HG03575 (cell line): ENCODE results near the gene UNC93B1.
"Not testable (repeated sequence)": the region's sequence is repeated elsewhere in the genome, so short reads cannot be mapped to it uniquely, and the experiment has no call there.

ENCODE experiments used
- ATAC-seq: cut with Tn5 transposase; IDR thresholded peaks from one replicate; pipeline ENCODE4 v1.9.1; 2021; ENCODE audit not compliant: unreplicated experiment, insufficient number of reproducible peaks, low FRiP score; ENCODE audit errors: extremely low read depth

UNC93B1 gene

DNA sequence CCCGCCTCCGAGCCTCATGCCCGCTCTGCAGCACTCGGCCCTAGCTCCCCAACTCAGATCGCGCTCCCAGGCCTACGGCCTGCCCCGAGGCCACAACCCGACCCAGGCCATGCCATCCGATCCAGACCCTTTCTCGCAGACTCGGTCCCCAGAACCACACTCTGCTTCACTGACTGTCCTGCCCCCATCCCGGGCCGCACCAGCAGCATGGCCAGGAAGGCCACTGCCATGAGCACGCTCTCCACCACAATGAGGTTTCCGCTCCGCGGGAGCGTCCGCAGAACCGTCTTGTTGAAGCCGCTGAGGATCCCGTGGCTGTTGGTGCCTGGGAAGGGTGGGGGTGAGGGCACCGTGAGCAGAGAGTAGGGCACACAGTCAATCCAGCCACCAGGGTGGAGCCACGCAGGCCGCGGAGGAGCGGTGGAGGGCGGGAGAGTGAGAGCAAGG, 6.4 kb downstream of the UNC93B1 start:
- ATAC-seq = no peak

DNA sequence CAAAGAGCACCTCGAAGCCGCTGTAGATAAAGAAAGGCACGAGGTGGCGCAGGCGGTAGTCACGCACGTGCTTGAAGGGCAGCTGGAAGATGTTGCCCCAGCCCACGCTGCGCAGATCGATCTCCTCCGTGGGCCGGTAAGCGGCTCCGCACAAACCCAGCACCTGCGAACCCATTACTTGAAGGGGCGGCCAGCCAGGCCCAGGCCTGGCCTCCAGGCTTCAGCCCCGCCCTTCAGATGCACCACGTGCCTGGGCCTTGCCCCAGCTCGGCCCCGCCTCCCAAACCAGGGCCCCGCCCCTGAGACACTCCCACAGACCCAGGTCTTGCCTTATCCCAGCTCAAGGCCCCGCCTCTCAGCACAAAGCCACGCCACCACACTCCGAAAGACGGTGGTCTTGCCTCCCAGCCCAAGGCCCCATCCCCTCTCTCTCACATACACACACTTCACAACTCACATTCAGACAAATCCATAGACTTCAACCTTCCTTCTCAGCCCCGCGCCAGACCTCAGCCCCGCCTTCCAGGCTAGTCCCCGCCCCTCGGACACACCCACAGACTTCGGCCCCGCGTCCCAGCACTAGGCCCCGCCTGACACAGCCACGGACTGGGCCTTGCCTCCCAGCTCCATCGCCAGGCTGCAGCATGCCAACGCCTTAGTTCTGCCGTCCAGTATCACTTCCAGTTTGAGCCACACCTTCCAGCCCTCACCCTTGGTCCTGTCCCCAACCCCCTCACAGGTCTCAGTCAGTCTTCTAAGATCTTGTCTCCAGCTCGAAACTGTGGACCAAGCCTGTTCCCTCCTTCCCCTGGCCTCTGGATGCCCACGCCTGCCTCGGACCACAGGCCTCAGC, 7.0 kb downstream of the UNC93B1 start:
- ATAC-seq = no peak

DNA sequence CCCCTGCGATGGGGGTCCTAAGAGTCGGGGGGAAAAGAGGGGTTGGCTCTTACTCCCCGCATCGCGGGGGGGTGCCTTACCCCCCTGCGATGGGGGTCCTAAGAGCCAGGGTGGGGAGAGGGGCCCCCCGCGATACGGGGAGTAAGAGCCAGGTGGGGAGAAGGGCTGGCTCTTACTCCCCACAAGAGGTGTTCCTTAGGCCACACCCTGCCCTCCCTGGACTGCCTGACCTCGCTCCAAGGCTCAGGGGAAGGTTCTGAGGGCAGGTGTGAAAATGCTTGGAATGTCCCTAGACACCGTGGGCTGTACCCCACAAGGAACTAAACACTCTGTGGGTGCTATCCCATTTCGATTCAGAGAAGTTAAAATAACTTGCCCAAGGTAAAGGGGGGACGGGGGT, 7.8 kb downstream of the UNC93B1 start:
- ATAC-seq = no peak

- ATAC-seq = not testable (repeated sequence)
Measured at GRCh38 chr11:67995579-67995978, 8.3 kb downstream of the UNC93B1 start.

DNA sequence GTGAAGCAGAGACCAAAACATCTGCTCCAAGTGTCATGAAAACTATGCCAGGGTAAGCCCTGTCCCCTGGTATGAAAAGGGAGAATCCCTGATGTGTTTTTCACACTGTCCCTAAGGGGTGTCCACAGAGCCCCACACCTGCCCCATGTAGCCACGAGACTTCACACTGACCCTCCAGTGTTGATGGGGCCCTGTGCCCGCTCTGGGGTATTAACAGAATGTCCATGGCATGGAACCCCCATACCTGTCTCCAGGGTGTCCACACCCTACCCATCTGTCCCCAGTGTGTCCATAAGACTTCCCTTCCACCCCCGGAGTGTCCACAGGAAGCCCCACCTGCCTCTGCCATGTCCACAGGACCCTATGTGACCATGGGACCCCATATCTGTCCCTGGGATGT, 8.8 kb downstream of the UNC93B1 start:
- not testable (repeated sequence) for ATAC-seq

GRCh38 chr11:67994387-67994786, 9.5 kb downstream of the UNC93B1 start:
- not testable (repeated sequence) for ATAC-seq

GRCh38 chr11:67993821-67994220, 10.1 kb downstream of the UNC93B1 start:
- not testable (repeated sequence) for ATAC-seq

- ATAC-seq = not testable (repeated sequence)
Measured at GRCh38 chr11:67991347-67992121, 12.4 kb downstream of the UNC93B1 start.

DNA sequence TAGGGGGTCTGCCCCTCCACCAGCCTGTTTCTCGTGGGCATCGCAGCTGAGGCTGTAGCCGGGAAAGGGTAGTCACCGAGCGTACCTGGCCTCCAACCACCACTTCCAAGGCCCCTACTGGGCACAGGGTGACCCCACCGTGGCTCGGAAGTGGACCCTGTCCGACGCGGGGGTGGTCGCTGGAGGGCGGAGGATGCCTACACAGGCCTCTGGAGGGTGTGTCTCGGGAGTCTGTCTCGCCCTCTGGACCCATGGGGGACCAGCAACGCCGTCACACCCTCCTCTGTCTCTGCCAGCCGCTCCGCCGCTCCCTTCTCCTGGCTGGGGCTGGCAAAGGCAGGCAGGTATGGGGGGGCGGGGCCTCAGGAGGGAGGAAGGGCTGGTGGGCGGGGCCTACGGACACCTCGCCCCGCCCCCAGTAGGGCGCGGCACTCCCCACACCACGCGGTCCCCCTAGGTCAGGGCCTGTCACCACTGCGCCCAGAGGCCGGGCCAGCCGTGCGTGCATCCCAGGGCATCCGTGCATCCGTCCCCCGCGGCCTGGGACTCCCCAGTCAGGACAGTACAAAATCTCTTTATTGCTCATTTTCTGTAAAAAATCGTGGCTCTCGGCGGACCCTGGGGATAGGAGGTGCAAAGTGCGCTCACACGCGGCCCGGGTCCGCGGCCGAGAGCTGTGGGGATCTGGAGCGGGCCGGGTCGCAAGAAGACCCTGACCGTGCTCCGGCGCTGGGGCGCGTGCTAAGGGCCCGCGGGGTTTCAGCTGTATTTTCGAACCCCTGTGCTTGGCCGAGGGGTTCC, 13.2 kb downstream of the UNC93B1 start:
- not testable (repeated sequence) for ATAC-seq

DNA sequence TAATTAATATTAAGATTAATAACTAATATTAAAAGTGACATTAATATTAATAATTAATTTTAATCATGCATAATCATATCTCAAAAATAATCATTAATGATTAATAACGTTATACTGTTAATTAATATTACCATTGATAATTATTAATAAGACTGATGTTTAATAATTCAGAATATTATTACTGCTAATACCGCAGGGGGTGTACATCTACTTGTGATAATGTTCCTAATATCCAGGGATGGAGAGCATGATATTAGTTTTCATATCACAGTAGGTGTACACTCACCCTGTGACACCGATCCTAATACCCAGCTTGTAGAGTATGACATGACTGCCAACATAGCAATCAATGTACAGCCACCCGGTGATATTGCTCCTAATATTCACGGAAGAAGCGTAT, 18.6 kb downstream of the UNC93B1 start:
- ATAC-seq = not testable (repeated sequence)

GRCh38 chr11:67983951-67984350, 19.9 kb downstream of the UNC93B1 start:
- no peak for ATAC-seq

DNA sequence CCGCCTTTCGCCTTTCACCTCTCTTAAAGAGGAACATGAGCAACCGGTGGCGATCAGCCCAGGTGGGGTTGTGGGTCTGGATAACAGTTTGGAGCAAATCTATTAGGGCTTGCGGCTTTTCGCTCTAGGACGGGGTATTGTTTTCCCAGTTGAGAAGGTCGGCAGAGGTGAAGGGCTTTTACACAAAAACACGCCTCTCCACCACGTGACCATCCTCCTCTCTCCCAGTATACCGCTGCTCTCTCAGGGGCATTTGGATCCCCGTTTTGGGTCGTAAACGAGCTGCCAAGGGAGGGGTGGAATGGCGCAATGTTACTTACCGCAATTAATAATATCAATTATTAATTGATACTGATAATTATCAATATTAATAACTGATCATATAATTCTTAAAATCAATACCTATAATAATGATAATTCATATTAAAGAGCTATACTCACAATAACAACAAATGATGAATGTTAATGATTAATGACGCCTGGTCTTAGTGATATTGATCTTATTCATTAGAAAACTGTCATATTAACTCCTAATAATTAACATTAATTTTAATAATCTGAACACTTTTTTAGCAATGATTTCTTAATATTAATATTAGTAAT, 21.5 kb downstream of the UNC93B1 start:
- ATAC-seq = not testable (repeated sequence)

GRCh38 chr11:67981226-67981625, 22.7 kb downstream of the UNC93B1 start:
- not testable (repeated sequence) for ATAC-seq

DNA sequence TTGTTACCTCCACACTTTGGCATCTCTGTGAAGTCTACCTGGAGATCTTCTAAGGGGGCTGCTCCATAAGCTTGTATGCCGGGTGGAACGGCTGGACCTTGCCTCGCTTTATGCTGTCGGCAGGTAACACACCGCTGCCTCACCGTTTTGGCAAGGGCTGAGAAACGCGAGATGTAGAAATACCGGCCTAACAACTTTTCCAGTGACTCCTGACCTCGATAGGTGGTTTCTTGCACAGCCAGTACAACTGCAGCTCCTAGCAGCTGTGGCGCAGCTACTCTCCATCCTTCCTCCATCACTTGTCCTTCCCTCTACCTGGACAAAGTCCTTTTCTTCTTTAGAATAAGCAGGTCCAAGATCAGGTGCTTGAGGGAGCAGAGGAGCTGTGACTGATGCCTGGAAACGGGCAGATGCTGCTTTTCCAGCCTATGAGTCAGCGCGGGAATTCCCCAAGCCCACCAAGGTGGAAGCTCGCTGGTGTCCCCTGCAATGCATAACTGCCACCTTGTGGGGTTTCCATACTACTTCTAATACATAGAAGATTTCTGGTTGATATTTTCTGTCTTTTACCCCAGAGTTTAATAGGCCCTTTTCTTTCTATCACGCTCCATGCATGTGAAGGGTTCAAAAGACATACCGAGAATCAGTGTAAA, 25.0 kb downstream of the UNC93B1 start:
- ATAC-seq = not testable (repeated sequence)

GRCh38 chr11:67974746-67975145, 29.2 kb downstream of the UNC93B1 start:
- not testable (repeated sequence) for ATAC-seq

DNA sequence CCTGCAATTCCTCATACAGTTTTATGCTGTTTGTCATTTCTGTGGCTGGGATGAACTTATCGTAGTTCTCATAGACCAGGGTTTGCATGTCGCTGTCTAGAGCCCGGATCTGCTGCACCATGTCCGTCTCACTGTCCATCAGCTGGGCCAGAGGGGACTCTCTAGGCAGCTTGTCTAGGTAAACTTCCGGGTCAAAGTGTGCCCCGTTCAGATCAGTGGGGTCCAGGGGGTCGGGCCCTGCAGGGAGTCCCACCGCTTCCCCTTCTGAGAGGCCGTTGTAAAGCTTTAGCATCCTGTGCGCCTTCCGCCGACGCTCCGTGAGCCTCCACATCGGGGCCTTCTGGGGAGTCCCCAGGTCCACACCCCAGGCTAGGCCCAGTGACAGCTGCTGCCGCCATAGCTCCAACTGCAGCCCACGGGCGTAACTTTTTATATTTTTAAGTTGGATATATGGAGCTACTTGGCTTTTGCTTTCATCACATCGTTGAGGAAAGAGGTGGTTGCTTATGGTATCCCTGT, 38.0 kb downstream of the UNC93B1 start:
- ATAC-seq = not testable (repeated sequence)

DNA sequence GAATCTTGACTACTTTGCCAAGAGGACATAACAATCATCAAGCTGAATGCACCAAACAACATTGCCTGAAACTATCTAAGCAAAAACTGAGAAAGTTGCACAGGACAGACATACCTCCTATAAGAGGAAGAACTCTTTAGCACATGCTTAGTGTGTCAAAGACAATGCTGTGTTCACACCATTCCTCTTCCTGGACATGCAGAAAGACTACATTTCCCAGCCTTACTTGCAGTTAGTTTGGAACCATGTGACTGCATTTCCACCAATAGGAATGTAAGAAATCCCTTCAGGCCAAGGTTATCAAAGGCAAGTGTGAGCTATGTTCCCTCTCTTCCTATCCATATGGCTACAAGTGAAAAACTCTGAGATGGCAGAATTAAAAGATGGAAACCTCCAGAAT, 39.2 kb downstream of the UNC93B1 start:
- ATAC-seq = not testable (repeated sequence)

DNA sequence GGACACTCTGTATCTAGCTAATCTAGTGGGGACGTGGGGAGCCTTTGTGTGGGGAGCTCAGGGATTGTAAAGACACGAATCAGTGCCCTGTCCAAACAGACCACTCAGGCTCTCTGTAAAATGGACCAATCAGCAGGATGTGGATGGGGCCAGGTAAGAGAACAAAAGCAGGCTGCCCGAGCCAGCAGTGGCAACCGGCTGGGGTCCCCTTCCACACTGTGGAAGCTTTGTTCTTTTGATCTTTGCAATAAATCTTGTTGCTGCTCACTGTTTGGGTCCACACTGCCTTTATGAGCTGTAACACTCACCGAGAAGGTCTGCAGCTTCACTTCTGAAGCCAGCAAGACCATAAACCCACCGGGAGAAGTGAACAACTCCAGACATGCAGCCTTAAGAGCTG, 40.0 kb downstream of the UNC93B1 start:
- not testable (repeated sequence) for ATAC-seq
